Kidney epithelial cell (primary cell): ENCODE data around the gene PLPP6. TPM values are rescaled to one million over a fixed set of nuclear protein-coding genes. Genes with fewer than 3 reads are reported as not detected.
"Not testable (repeated sequence)": the region's sequence is repeated elsewhere in the genome, so short reads cannot be mapped to it uniquely, and the experiment has no call there.

Experiments
- DNase-seq: peaks from one replicate; pipeline ENCODE4 v3.0.0-alpha.2; 2010; ENCODE audit warnings: low read depth
- H3K27me3 ChIP-seq: 2 replicates; pipeline ENCODE4 v1.6.0; 2011; ENCODE audit warnings: low read length; ENCODE audit not compliant: control insufficient read depth, insufficient read depth
- H3K36me3 ChIP-seq: 2 replicates; pipeline ENCODE4 v1.5.1; 2011; ENCODE audit warnings: low read length; ENCODE audit not compliant: control insufficient read depth, insufficient read depth
- H3K4me3 ChIP-seq: 2 replicates; pipeline ENCODE4 v1.5.1; 2011; ENCODE audit warnings: low read depth, mild to moderate bottlenecking, control low read depth, low read length
- CTCF ChIP-seq: IDR thresholded peaks from 2 replicates; pipeline ENCODE4 v1.5.1; 2011; ENCODE audit warnings: mild to moderate bottlenecking, moderate library complexity, low read length, control low read depth, inconsistent platforms; ENCODE audit not compliant: insufficient read depth, poor library complexity, severe bottlenecking
- total RNA-seq: library from RNA; depleted of rRNA; stranded (reverse); fragments of >200 nt; gene quantifications from 2 replicates; pipeline ENCODE4 v1.2.3, GENCODE V29; 2015

The PLPP6 gene
- total RNA-seq, 1 donor from 2014 or later, result 10.0 TPM

- Histone ChIP-seq H3K4me3 (no peak overlapping the region), H3K27me3 (no peaks in the 10 kb centered on the region), H3K36me3 (no peaks in the 10 kb centered on the region)
- DNase-seq, result no peak
- TF ChIP-seq CTCF, result no peak
Observed at GRCh38 chr9:4638968-4639367, 23.1 kb upstream of the PLPP6 start.

- no peak for TF ChIP-seq CTCF
- H3K36me3 ChIP-seq, result no peaks in the 10 kb centered on the region
- H3K27me3 ChIP-seq, result no peaks in the 10 kb centered on the region
- H3K4me3 ChIP-seq, result no peak overlapping the region
- no peak for DNase-seq
Observed at GRCh38 chr9:4639420-4639819, 22.7 kb upstream of the PLPP6 start.

- Histone ChIP-seq H3K27me3 (no peaks in the 10 kb centered on the region), H3K4me3 (no peak overlapping the region), H3K36me3 (no peaks in the 10 kb centered on the region)
- peak; percentile 49 for TF ChIP-seq CTCF
- DNase-seq, result no peak
Observed at GRCh38 chr9:4640027-4640426, 22.1 kb upstream of the PLPP6 start.

GRCh38 chr9:4642351-4642750 lies 19.7 kb upstream of the PLPP6 start:
- DNase-seq, result no peak
- H3K4me3 ChIP-seq, result no peak overlapping the region
- no peaks in the 10 kb centered on the region for H3K27me3 ChIP-seq
- no peak for TF ChIP-seq CTCF
- H3K36me3 ChIP-seq, result no peaks in the 10 kb centered on the region

- H3K27me3 ChIP-seq, result no peaks in the 10 kb centered on the region
- no peak for DNase-seq
- no peaks in the 10 kb centered on the region for H3K36me3 ChIP-seq
- H3K4me3 ChIP-seq, result no peak overlapping the region
- TF ChIP-seq CTCF, result no peak
Observed at GRCh38 chr9:4654084-4654483, 8.0 kb upstream of the PLPP6 start.

GRCh38 chr9:4654538-4654937 lies 7.6 kb upstream of the PLPP6 start:
- Histone ChIP-seq H3K36me3 (no peaks in the 10 kb centered on the region), H3K27me3 (no peaks in the 10 kb centered on the region), H3K4me3 (no peak overlapping the region)
- DNase-seq, result no peak
- no peak for TF ChIP-seq CTCF

- not testable (repeated sequence) for H3K36me3 ChIP-seq, H3K27me3 ChIP-seq, DNase-seq, H3K4me3 ChIP-seq
Observed at GRCh38 chr9:4656196-4656595, 5.9 kb upstream of the PLPP6 start.
